ENCODE results near the gene ISM1.
A peak's percentile ranks its signal among the peaks of the same experiment; 100 is the strongest.

Gene ISM1

DNA sequence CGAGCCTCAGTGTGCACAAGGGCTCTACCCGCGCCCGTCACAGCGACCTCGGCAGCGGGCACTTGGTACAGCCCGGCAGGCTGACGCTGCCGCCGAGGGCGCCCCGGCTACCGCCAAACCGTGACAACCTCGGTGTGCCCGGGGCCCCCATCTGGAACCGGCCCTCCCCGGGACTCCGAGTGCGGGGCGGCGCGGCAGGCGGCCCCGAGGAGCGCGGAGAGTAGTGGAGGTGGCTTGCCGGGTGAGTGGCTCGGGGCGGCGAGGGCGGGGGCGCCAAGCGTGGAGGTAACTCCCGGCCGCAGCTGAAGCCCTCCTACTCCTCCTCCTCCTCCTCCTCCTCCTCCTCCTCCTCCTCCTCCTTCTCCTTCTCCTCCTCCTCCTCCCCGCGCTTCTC lies at the start of gene ISM1:
TSS of gene ISM1 (plus strand) at position 371 of the 394 bp plus-strand sequence. CDS start 503 bp downstream, outside the sequence.
- Histone ChIP-seq H3K9ac (ENCODE audit: insufficient read length, low read depth) (peak within 1 kb of the TSS; percentile 56), H3K27me3 (ENCODE audit: insufficient read depth, insufficient read length) (peaks cover 63% of the 10 kb centered on the region), H3K9me3 (ENCODE audit: insufficient read depth, low read length) (no peaks in the 10 kb centered on the region; the same call in 1 of the 2 replicates), H3K36me3 (ENCODE audit: insufficient read depth, insufficient read length, low read length) (no peaks in the 10 kb centered on the region), H3K4me1 (ENCODE audit: insufficient read depth, insufficient read length) (no peaks in the 10 kb centered on the region), H3K4me3 (ENCODE audit: insufficient read length, low read depth) (peak within 1 kb of the TSS; percentile 54)
- TF ChIP-seq YY1 (IDR thresholded peaks at IDR 0.05; ENCODE audit: insufficient read depth, insufficient read length) (no peak), ZNF274 (IDR thresholded peaks at IDR 0.05; ENCODE audit: low read depth, low read length) (no peak), SUZ12 (IDR thresholded peaks at IDR 0.05; ENCODE audit: extremely low read depth, insufficient read depth, insufficient read length) (no peak)
- DNase-seq (ENCODE audit: low read depth, low spot score), result no peak

- no peaks in the 10 kb centered on the region for H3K4me1 ChIP-seq (ENCODE audit: insufficient read depth, insufficient read length)
- no peak overlapping the region for H3K4me3 ChIP-seq (ENCODE audit: insufficient read length, low read depth)
- H3K9ac ChIP-seq (ENCODE audit: insufficient read length, low read depth), result no peak overlapping the region
- no peaks in the 10 kb centered on the region; the same call in 1 of the 2 replicates for H3K9me3 ChIP-seq (ENCODE audit: insufficient read depth, low read length)
- no peaks in the 10 kb centered on the region for H3K36me3 ChIP-seq (ENCODE audit: insufficient read depth, insufficient read length, low read length)
- TF ChIP-seq YY1 (IDR thresholded peaks at IDR 0.05; ENCODE audit: insufficient read depth, insufficient read length), result no peak
- TF ChIP-seq ZNF274 (IDR thresholded peaks at IDR 0.05; ENCODE audit: low read depth, low read length), result no peak
- no peak for TF ChIP-seq SUZ12 (IDR thresholded peaks at IDR 0.05; ENCODE audit: extremely low read depth, insufficient read depth, insufficient read length)
- no peaks in the 10 kb centered on the region for H3K27me3 ChIP-seq (ENCODE audit: insufficient read depth, insufficient read length)
- no peak for DNase-seq (ENCODE audit: low read depth, low spot score)
These were observed 47.9 kb upstream of the ISM1 start for GRCh38 chr20:13173201-13173600.

- H3K4me3 ChIP-seq (ENCODE audit: insufficient read length, low read depth), result no peak overlapping the region
- no peaks in the 10 kb centered on the region for H3K9me3 ChIP-seq (ENCODE audit: insufficient read depth, low read length)
- H3K4me1 ChIP-seq (ENCODE audit: insufficient read depth, insufficient read length), result no peaks in the 10 kb centered on the region
- H3K27me3 ChIP-seq (ENCODE audit: insufficient read depth, insufficient read length), result no peaks in the 10 kb centered on the region
- TF ChIP-seq YY1 (IDR thresholded peaks at IDR 0.05; ENCODE audit: insufficient read depth, insufficient read length), result no peak
- TF ChIP-seq ZNF274 (IDR thresholded peaks at IDR 0.05; ENCODE audit: low read depth, low read length), result no peak
- TF ChIP-seq SUZ12 (IDR thresholded peaks at IDR 0.05; ENCODE audit: extremely low read depth, insufficient read depth, insufficient read length), result no peak
- no peak overlapping the region for H3K9ac ChIP-seq (ENCODE audit: insufficient read length, low read depth)
- no peaks in the 10 kb centered on the region for H3K36me3 ChIP-seq (ENCODE audit: insufficient read depth, insufficient read length, low read length)
- no peak for DNase-seq (ENCODE audit: low read depth, low spot score)
These were observed 46.7 kb upstream of the ISM1 start for GRCh38 chr20:13174402-13174801.

GRCh38 chr20:13180986-13181889 lies 39.8 kb upstream of the ISM1 start:
- Histone ChIP-seq H3K4me3 (ENCODE audit: insufficient read length, low read depth) (no peak overlapping the region), H3K9me3 (ENCODE audit: insufficient read depth, low read length) (no peaks in the 10 kb centered on the region), H3K9ac (ENCODE audit: insufficient read length, low read depth) (no peak overlapping the region), H3K4me1 (ENCODE audit: insufficient read depth, insufficient read length) (no peaks in the 10 kb centered on the region), H3K27me3 (ENCODE audit: insufficient read depth, insufficient read length) (no peaks in the 10 kb centered on the region), H3K36me3 (ENCODE audit: insufficient read depth, insufficient read length, low read length) (no peaks in the 10 kb centered on the region)
- no peak for DNase-seq (ENCODE audit: low read depth, low spot score)
- TF ChIP-seq SUZ12 (IDR thresholded peaks at IDR 0.05; ENCODE audit: extremely low read depth, insufficient read depth, insufficient read length) (no peak), ZNF274 (IDR thresholded peaks at IDR 0.05; ENCODE audit: low read depth, low read length) (no peak), YY1 (IDR thresholded peaks at IDR 0.05; ENCODE audit: insufficient read depth, insufficient read length) (no peak)

DNA sequence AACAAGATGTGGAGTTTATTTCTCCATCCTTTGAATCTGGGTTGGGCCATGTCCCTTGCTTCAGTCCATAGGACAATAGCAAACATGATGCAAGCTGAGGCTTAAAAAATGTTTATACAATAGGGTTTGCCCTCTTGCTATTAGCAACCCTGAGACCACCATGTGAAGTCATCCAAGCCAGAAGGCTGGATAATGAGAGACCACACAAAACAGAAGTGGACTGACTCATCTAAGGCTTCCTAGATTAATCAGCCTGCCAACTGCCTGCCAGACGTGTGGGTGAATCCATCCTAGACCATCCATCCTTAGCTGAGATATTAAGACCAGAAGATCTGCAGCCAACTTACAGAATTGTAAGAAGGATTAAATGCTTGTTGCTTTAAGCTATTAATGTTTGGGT lies 38.1 kb upstream of the ISM1 start:
- H3K4me1 ChIP-seq (ENCODE audit: insufficient read depth, insufficient read length), result no peaks in the 10 kb centered on the region
- H3K9me3 ChIP-seq (ENCODE audit: insufficient read depth, low read length), result no peaks in the 10 kb centered on the region
- no peak overlapping the region for H3K4me3 ChIP-seq (ENCODE audit: insufficient read length, low read depth)
- no peak overlapping the region for H3K9ac ChIP-seq (ENCODE audit: insufficient read length, low read depth)
- TF ChIP-seq ZNF274 (IDR thresholded peaks at IDR 0.05; ENCODE audit: low read depth, low read length), result no peak
- no peak for TF ChIP-seq YY1 (IDR thresholded peaks at IDR 0.05; ENCODE audit: insufficient read depth, insufficient read length)
- TF ChIP-seq SUZ12 (IDR thresholded peaks at IDR 0.05; ENCODE audit: extremely low read depth, insufficient read depth, insufficient read length), result no peak
- H3K36me3 ChIP-seq (ENCODE audit: insufficient read depth, insufficient read length, low read length), result no peaks in the 10 kb centered on the region
- no peaks in the 10 kb centered on the region for H3K27me3 ChIP-seq (ENCODE audit: insufficient read depth, insufficient read length)
- no peak for DNase-seq (ENCODE audit: low read depth, low spot score)

GRCh38 chr20:13186043-13186774 lies 34.9 kb upstream of the ISM1 start:
- no peaks in the 10 kb centered on the region for H3K27me3 ChIP-seq (ENCODE audit: insufficient read depth, insufficient read length)
- H3K9ac ChIP-seq (ENCODE audit: insufficient read length, low read depth), result no peak overlapping the region
- TF ChIP-seq YY1 (IDR thresholded peaks at IDR 0.05; ENCODE audit: insufficient read depth, insufficient read length) (no peak), ZNF274 (IDR thresholded peaks at IDR 0.05; ENCODE audit: low read depth, low read length) (no peak), SUZ12 (IDR thresholded peaks at IDR 0.05; ENCODE audit: extremely low read depth, insufficient read depth, insufficient read length) (no peak)
- no peaks in the 10 kb centered on the region for H3K36me3 ChIP-seq (ENCODE audit: insufficient read depth, insufficient read length, low read length)
- H3K4me1 ChIP-seq (ENCODE audit: insufficient read depth, insufficient read length), result no peaks in the 10 kb centered on the region
- H3K4me3 ChIP-seq (ENCODE audit: insufficient read length, low read depth), result no peak overlapping the region
- DNase-seq (ENCODE audit: low read depth, low spot score), result no peak
- H3K9me3 ChIP-seq (ENCODE audit: insufficient read depth, low read length), result no peaks in the 10 kb centered on the region

DNA sequence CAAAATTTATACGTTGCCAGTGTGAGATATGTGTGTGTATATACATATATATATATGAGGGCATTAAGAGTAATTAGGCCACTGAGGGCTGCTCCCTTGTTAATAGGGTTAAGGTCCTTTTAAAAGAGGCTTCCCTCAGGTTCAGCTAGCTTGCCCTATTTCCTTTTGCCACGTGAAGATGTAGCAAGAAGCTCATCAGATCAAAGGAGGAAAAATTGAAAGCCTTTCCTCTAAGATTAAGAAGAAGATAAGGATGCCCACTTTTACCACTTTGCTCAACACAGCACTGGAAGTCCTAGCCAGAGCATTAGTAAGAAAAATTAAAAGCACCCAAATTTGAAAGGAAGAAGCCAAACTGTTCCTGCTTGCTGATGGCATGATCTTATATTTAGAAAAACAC lies 33.2 kb upstream of the ISM1 start:
- Histone ChIP-seq H3K36me3 (ENCODE audit: insufficient read depth, insufficient read length, low read length) (no peaks in the 10 kb centered on the region), H3K27me3 (ENCODE audit: insufficient read depth, insufficient read length) (no peaks in the 10 kb centered on the region), H3K9me3 (ENCODE audit: insufficient read depth, low read length) (no peaks in the 10 kb centered on the region), H3K4me1 (ENCODE audit: insufficient read depth, insufficient read length) (no peaks in the 10 kb centered on the region), H3K4me3 (ENCODE audit: insufficient read length, low read depth) (no peak overlapping the region), H3K9ac (ENCODE audit: insufficient read length, low read depth) (no peak overlapping the region)
- no peak for DNase-seq (ENCODE audit: low read depth, low spot score)
- TF ChIP-seq SUZ12 (IDR thresholded peaks at IDR 0.05; ENCODE audit: extremely low read depth, insufficient read depth, insufficient read length) (no peak), YY1 (IDR thresholded peaks at IDR 0.05; ENCODE audit: insufficient read depth, insufficient read length) (no peak), ZNF274 (IDR thresholded peaks at IDR 0.05; ENCODE audit: low read depth, low read length) (no peak)
